A549 treated with ZK216348 at 1 μM for 4 hours (cell line): ENCODE results near the gene SLC6A18. TPM values are rescaled to one million over a fixed set of nuclear protein-coding genes. Genes with fewer than 3 reads are reported as not detected.

Source experiments
- total RNA-seq: library from RNA; stranded (reverse); fragments of 200-300 nt; extraction: Qiagen RNA extraction; gene quantifications from 5 replicates; pipeline ENCODE4 v1.2.3, GENCODE V29; 2022; ENCODE audit warnings: low read depth

SLC6A18 gene
- total RNA-seq: not detected in 5 replicates

GRCh38 chr5:1225081-1225480, at the start of gene SLC6A18:
Gene SLC6A18 (plus strand): TSS chr5:1225381. CDS start chr5:1225478, 97 bp downstream.

GRCh38 chr5:1201327-1202025, 23.7 kb upstream of the SLC6A18 start, which contains the start of gene SLC6A19:
Gene SLC6A19 (plus strand): TSS chr5:1201595. CDS start chr5:1201651, 56 bp downstream.

GRCh38 chr5:1294835-1295649, 69.9 kb downstream of the SLC6A18 start, which contains the start of gene TERT:
Gene TERT (minus strand): TSS chr5:1295068. CDS start chr5:1294989, 79 bp downstream.

Other genes with a start within 250 kb of the SLC6A18 start
- 12.5 to 20.1 TPM (median 19.8 TPM) in 5 replicates for gene NKD2, start 216.6 kb upstream of the SLC6A18 start, total RNA-seq
- 19.8 to 34.2 TPM (median 30.1 TPM) in 5 replicates for gene SLC12A7, start 113.3 kb upstream of the SLC6A18 start, total RNA-seq
- 0.06 to 0.12 TPM (median 0.07 TPM) in 4 of 5 replicates, not detected in the other for gene SLC6A19, start 23.8 kb upstream of the SLC6A18 start, total RNA-seq
- 1.4 to 3.5 TPM (median 2.9 TPM) in 5 replicates for gene TERT, start 69.7 kb downstream of the SLC6A18 start, total RNA-seq
- gene CLPTM1L, start 119.7 kb downstream of the SLC6A18 start, total RNA-seq: 168 to 190 TPM (median 171 TPM) in 5 replicates
- gene SLC6A3, start 220.1 kb downstream of the SLC6A18 start, total RNA-seq: 0.13 to 0.45 TPM (median 0.16 TPM) in 5 replicates